H7 (cell line): ENCODE data around the gene EPB41L4B. TPM values are rescaled to one million over a fixed set of nuclear protein-coding genes. Genes with fewer than 3 reads are reported as not detected.
A peak's percentile ranks its signal among the peaks of the same experiment; 100 is the strongest.
"Not testable (repeated sequence)": the region's sequence is repeated elsewhere in the genome, so short reads cannot be mapped to it uniquely, and the experiment has no call there.

Source experiments
- DNase-seq: peaks from one replicate; pipeline ENCODE4 v3.0.0; 2012
- H3K27me3 ChIP-seq: 2 replicates; pipeline ENCODE4 v1.6.0; 2011; ENCODE audit warnings: mild to moderate bottlenecking, low read length; ENCODE audit not compliant: control insufficient read depth, insufficient read depth
- H3K36me3 ChIP-seq: replicated peaks from 2 replicates; pipeline ENCODE4 v1.5.1; 2011; ENCODE audit warnings: low read length; ENCODE audit not compliant: control insufficient read depth, insufficient read depth
- H3K4me3 ChIP-seq: 2 replicates; pipeline ENCODE4 v1.5.1; 2011; ENCODE audit warnings: low read depth, mild to moderate bottlenecking, control low read depth, low read length, moderate library complexity; ENCODE audit not compliant: insufficient read depth
- total RNA-seq: library from RNA; depleted of rRNA; stranded (reverse); fragments of >200 nt; shearing (Covaris generic); gene quantifications from 2 replicates; pipeline ENCODE4 v1.2.3, GENCODE V29; 2014

EPB41L4B gene
- total RNA-seq, 1 experiment from 2014 or later, result 9.1 TPM

DNA sequence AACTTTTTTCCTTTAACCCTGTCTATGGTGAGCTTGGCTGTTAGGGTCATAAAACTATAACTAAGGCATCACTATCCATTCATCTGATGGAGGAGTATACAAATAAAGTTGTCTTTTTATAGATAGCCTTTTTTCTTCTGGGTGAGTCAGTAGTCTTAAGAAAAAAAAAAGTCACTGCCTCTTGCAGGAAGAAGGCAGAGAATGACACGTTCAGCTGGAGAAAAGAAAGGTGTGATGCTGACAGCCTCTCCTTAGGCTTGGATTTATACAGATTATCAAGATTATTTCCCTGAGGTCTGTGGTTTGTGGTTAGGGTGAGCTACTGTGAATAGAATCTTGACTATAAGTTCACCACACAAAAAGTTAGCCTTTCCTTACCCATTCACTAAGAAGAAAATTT is 23.0 kb downstream of the EPB41L4B start:
- Histone ChIP-seq H3K27me3 (no peaks in the 10 kb centered on the region), H3K36me3 (no peaks in the 10 kb centered on the region), H3K4me3 (no peak overlapping the region)
- DNase-seq, result no peak

DNA sequence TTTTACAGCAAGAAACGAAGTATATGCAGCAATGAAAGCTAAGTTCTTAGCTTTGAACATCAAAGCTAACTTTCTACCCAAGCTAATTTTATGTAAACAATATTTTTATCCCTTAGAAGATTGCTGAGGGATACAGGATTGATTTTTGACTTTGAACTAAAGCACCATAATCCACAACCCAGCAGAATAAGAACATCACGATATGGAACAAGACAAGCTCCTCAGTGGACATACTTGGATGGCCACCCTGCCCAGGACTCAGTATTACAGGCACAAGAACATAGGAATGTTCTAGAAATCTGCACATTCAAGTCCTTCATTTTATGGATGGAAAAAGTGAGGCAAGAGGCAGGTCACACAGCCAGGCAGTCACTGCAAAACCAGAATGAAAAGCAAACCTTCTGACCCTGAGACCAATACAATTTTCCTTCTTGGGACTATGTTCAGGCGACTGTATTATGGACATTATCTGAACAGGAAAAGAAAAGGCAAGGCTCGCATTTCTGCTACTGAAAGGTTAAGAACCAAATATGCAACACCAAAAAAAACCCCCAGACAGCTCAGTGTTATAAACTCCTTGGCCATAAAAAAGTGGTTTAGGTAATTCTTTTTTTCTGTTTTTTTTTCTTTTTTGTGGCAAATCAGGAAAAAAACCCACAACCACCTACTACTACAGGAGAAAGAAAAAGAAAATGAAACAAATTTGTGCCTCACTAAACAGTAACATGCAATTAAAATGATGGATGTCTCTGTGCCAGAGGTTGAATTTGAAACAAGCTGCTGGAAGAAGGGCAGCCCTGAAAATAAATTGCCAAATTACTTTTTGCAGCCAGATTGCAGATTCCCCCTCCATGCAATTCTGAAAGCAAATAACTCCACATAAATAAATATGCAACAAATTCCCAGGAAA is 25.4 kb downstream of the EPB41L4B start:
- no peaks in the 10 kb centered on the region for H3K36me3 ChIP-seq
- H3K4me3 ChIP-seq, result no peak overlapping the region
- no peaks in the 10 kb centered on the region for H3K27me3 ChIP-seq
- DNase-seq, result no peak

DNA sequence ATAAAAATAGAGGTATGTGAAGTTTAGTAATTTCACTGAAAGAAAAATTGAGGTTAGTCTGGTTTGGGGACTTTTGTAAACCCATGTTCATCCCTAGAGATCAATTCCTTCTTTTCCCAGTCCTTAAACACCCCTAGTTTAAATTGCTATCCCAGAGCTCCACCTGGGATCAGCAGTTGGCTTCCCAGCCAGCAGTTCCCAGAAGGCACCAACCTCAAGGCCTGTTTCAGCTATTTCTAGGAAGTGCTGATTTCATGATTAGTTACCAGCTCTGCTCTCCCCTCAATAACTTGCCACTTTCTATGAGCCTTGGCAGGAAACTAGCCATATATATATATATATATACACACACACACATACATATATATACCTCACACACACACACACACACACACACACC is 30.5 kb downstream of the EPB41L4B start:
- DNase-seq, result no peak
- H3K27me3 ChIP-seq, result no peaks in the 10 kb centered on the region
- no peaks in the 10 kb centered on the region for H3K36me3 ChIP-seq
- no peak overlapping the region for H3K4me3 ChIP-seq

DNA sequence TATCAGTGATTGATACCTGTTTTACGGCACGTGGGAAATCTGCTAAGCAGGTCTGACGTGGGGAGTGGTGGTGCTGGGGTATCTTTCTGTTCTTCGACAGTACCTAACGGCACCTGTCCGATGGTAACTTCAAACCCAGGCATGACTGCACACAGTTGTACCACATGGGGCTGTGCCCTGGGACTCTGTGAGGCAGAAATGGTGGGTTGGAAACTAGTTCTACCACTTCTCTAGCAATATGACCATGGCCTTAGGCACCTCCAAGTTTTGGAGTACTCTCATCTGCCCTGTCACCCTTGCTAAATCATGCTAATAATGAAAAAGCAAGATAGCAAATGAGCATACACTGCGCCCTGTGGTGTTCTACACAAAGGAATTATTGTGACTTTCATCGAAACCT is 30.9 kb downstream of the EPB41L4B start:
- H3K4me3 ChIP-seq, result no peak overlapping the region
- DNase-seq, result no peak
- no peaks in the 10 kb centered on the region for H3K36me3 ChIP-seq
- no peaks in the 10 kb centered on the region for H3K27me3 ChIP-seq

DNA sequence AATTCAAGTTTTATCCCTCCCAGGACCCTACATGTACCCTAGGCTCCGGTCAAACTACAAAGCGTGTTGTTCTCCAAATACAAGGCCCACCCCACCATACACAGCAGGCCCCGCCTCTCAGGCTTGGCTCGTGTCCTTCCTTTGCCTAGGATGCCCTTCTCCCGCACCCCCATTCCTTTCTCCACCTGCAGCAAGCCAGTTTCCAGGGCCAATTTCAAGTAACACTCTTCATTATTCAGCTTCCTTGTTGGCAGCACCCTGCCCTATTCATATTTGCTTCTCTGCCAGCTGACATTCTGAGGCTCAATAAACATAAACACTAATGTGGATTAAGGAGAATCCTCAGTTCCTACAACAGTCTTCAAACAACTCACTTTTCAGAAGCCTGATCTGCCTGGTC is 31.7 kb downstream of the EPB41L4B start:
- peak; percentile 35 for DNase-seq
- Histone ChIP-seq H3K27me3 (no peaks in the 10 kb centered on the region), H3K36me3 (no peaks in the 10 kb centered on the region), H3K4me3 (no peak overlapping the region)

DNA sequence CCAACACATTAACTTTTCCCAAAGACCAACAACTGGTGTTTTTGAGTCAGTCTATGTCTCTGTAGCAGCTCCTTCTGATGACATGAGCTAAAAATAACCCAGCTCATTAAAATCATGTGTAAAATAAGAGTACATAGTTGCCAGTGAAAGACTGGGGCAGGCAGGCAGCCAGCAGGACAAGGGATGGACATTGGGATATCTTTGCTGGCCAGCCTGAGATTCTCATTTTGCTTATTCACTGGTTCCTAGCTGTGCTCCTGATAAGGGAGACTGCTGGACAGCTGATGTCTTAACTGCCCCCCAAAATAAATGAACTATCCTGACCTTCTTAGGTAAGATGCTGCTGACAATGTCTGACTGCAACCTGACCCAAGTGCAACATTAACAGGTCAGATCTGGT is 33.9 kb downstream of the EPB41L4B start:
- DNase-seq, result no peak
- no peaks in the 10 kb centered on the region for H3K27me3 ChIP-seq

DNA sequence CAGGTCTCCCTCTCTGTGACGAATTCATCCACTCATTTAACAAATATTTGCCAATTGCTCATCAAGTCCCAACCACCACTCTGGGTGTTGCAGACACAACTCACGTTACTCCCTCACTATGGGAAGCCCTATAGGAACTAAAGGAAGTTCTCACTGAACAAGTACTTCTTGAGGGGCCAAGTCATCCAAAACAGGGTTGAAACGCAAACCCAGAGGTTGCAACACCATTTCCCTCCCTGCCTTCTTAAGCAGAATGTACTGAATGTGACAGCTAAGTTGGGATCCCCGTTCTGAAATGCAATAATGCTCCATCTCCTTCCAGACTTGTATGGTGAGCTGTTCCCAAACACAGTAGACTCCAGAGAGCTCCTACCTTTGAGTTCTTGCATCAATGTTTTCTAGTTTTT is 34.3 kb downstream of the EPB41L4B start:
- Histone ChIP-seq H3K4me3 (no peak overlapping the region), H3K27me3 (no peaks in the 10 kb centered on the region), H3K36me3 (no peaks in the 10 kb centered on the region)
- no peak for DNase-seq

More for the DNA sequence above, 33.9 kb downstream of the EPB41L4B start:
- Histone ChIP-seq H3K4me3 (no peak overlapping the region), H3K36me3 (no peaks in the 10 kb centered on the region)

DNA sequence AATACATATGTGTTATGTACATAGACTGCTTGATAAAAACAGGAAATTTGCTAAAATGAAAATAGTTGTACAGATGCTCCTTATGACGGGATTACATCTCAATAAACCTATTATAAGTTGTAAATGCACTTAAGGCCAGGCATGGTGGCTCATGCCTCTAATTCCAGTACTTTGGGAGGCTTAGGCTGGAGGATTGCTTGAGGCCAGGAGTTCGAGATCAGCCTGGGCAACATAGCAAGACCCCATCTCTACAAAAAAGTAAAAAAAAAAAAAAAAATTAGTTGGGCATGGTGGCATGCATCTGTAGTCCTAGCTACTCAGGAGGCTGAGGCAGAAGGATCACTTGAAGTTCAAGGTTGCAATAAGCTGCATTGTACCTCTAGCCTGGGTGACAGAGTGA is 37.2 kb downstream of the EPB41L4B start:
- H3K36me3 ChIP-seq, H3K4me3 ChIP-seq, H3K27me3 ChIP-seq, DNase-seq: not testable (repeated sequence)

DNA sequence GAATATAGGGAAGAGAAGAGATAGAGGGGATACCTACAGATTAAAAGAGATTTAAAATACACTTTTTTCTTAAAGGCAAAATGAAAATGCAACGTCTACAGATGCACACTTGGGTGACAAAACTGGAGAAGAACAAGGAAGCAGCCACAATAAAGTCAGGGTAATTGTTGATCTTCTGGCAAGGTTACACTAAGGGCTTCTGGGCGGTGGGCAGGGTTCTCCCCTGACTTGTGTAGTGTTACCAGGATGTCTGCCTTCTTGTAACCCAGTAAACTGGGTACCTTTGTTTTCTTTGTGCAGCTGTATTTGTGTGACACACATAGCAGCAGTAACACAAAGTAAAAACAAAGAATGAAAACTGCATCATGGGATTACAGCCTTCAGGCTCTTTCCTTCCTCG is 37.8 kb downstream of the EPB41L4B start:
- DNase-seq, result no peak
- H3K36me3 ChIP-seq, result peaks cover 1% of the 10 kb centered on the region; the same call in 1 of the 2 replicates
- no peaks in the 10 kb centered on the region for H3K27me3 ChIP-seq
- no peak overlapping the region for H3K4me3 ChIP-seq

DNA sequence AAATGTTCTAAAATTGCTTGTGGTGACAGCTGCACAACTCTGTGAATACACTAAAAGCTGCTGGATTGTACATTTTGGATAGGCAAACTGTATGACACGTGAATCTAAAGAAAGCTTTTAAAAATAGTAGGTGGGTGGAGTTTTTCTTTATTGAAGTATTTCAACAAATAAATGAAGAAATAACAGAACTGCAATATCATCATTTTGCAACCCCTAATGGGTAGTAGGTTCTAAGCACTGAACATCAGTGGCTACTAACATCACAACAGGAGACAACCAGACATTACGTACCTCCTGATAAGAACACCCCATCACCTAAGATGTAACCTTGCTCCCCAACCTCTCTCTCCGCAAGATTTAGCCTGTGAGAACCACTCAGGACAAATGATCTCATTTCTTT is 38.6 kb downstream of the EPB41L4B start:
- no peak overlapping the region for H3K4me3 ChIP-seq
- H3K27me3 ChIP-seq, result no peaks in the 10 kb centered on the region
- DNase-seq, result no peak

DNA sequence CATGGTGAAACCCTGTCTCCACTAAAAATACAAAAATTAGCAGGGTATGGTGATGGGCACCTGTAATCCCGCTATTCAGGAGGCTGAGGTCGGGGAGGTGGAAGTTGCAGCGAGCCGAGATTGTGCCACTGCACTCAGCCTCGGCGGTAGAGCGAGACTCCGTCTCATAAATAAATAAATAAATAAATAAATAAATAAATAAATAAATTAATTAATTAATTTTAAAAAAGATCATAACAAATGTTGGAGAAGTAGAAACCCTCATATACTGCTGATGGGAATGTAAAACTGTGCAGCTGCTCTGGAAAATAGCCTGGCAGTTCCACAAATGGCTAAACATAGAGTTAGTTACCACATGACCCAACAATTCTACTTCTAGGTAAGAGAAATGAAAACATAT is 39.3 kb downstream of the EPB41L4B start:
- H3K36me3 ChIP-seq, result peaks cover 1% of the 10 kb centered on the region; the same call in 1 of the 2 replicates
- no peak overlapping the region for H3K4me3 ChIP-seq
- H3K27me3 ChIP-seq, result no peaks in the 10 kb centered on the region
- DNase-seq, result no peak

More for the DNA sequence above, 38.6 kb downstream of the EPB41L4B start:
- H3K36me3 ChIP-seq, result peaks cover 1% of the 10 kb centered on the region; the same call in 1 of the 2 replicates

DNA sequence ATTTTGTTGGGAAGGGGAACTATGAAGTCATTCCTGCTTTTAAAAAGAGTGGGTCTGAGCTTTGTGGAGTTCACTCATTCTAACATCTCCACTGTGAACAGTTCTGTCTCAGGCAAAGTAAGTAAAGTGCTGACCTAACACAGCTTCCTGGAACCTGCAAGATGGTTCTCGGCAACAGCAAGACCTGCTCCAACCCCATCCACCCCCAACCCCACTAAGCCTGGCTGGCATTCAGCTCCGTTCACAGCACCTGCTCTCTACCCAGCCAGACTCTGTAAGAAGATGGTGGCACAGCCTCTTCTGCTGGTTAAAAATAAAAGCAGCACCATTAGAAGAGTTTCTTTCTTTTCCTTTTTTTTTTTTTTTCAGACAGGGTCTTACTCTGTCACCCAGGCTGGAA is 42.0 kb downstream of the EPB41L4B start:
- H3K27me3 ChIP-seq, result no peaks in the 10 kb centered on the region
- H3K36me3 ChIP-seq, result peaks cover 1% of the 10 kb centered on the region; the same call in 1 of the 2 replicates
- DNase-seq, result no peak
- H3K4me3 ChIP-seq, result no peak overlapping the region

DNA sequence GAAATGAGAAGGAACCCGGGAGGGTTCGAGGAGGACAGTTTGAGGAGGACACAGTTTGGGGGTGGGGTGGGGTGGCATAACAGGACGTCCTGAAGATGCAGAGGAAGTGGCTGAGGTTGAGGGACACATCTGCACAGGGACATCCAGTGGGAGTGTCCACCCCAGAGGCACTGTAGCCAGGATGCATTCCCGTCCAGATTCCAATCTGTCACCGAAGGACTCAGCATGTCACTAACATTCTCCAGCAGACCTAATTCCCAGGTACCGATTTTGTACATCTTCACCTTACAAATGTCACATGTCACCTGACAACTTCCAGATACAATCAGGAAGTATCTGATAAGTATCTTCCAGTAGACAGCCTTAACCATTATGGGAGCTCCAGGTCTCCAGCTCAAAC is 42.6 kb downstream of the EPB41L4B start:
- Histone ChIP-seq H3K27me3 (no peaks in the 10 kb centered on the region), H3K36me3 (peaks cover 1% of the 10 kb centered on the region; the same call in 1 of the 2 replicates), H3K4me3 (no peak overlapping the region)
- no peak for DNase-seq

DNA sequence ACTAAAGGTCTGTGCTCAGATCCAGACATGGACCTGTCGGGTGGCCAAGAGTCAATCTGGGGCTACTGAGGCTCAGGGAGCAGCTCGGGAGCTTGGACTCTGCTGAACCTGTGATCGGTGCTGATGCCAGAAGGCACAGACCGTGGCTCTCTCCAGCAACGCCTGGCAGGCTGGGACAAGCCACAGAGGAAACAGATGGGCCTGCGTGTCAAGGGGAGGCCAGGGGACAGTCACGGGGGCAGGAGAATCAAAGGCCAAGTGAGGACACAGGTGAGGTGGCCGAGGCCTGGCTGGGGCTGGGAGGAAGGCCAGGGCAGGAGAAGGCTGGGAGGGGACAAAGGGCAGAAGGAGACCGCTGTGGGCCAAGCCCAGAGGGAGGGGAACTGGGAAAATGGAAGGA is 43.4 kb downstream of the EPB41L4B start:
- Histone ChIP-seq H3K36me3 (peaks cover 1% of the 10 kb centered on the region; the same call in 1 of the 2 replicates), H3K27me3 (no peaks in the 10 kb centered on the region), H3K4me3 (no peak overlapping the region)
- DNase-seq, result no peak
